A549 (cell line): ENCODE results near the gene GABBR2. TPM values are rescaled to one million over a fixed set of nuclear protein-coding genes. Genes with fewer than 3 reads are reported as not detected.

Experiments used
- ATAC-seq, 2 experiments: fragments of 200-7000 bp in 1 of 2; fragments of >200 bp in 1 of 2; cut with Nextera tagmentation in 1 of 2; cut with Tn5 transposase in 1 of 2; 3 replicates each; pipeline versions ENCODE4 v1.8.0 to v1.9.1; 2018 to 2020; ENCODE audit warnings: mild to moderate bottlenecking in 1 of 2, moderate library complexity in 1 of 2
- CTCF ChIA-PET: fragments of 300-600 bp; sonication (Branson Sonifier 250); formaldehyde crosslinking; extraction: SDS; loops from one replicate; lab custom pipeline; 2021; ENCODE audit warnings: antibody characterized with exemption, inconsistent platforms; lab: Yijun Ruan, JAX
- POLR2A ChIA-PET: fragments of 350-600 bp; formaldehyde crosslinking; extraction: SDS; loops from one replicate; lab custom pipeline; 2021; ENCODE audit warnings: antibody characterized with exemption, inconsistent platforms; lab: Yijun Ruan, JAX
- DNase-seq, 2 experiments: peaks; one replicate each; pipeline versions ENCODE4 v3.0.0 to v3.0.0-alpha.2; 2011 to 2016; ENCODE audit warnings: low read depth in 1 of 2, low spot score in 1 of 2
- FAIRE-seq: peaks from 2 replicates; lab custom pipeline; 2011; peaks lifted over from hg19 to GRCh38; lab: Jason Lieb, UNC
- H3K27ac ChIP-seq, 2 experiments: fragments of >200 bp; sonication (Bioruptor Twin); formaldehyde crosslinking; 3 replicates each; pipeline ENCODE4 v1.5.1; 2016 to 2017
- H3K4me1 ChIP-seq: fragments of >200 bp; sonication (Bioruptor Twin); formaldehyde crosslinking; 3 replicates; pipeline ENCODE4 v1.6.1; 2016
- H3K4me2 ChIP-seq: fragments of >200 bp; sonication (Bioruptor Twin); formaldehyde crosslinking; 3 replicates; pipeline ENCODE4 v1.6.1; 2016
- H3K4me3 ChIP-seq: fragments of >200 bp; sonication (Bioruptor Twin); formaldehyde crosslinking; 3 replicates; pipeline ENCODE4 v1.5.1; 2016
- H3K9me3 ChIP-seq: fragments of >200 bp; sonication (Bioruptor Twin); formaldehyde crosslinking; 3 replicates; pipeline ENCODE4 v1.6.1; 2016
- BCL3 ChIP-seq: fragments of >200 bp; sonication (Bioruptor Twin); formaldehyde crosslinking; IDR thresholded peaks from 3 replicates; pipeline ENCODE4 v1.6.1; 2016
- BHLHE40 ChIP-seq: IDR thresholded peaks from 2 replicates; pipeline ENCODE4 v1.6.1; 2012; ENCODE audit warnings: low read depth, low read length, inconsistent platforms
- CHD2 ChIP-seq: fragments of 150-350 bp; IDR thresholded peaks from 2 replicates; pipeline ENCODE4 v1.6.1; 2014; ENCODE audit warnings: low read length; ENCODE audit not compliant: partially characterized antibody
- CHD4 ChIP-seq: fragments of 200-600 bp; sonication (generic); IDR thresholded peaks from 2 replicates; pipeline ENCODE4 v1.6.1; 2016; ENCODE audit warnings: antibody characterized with exemption, mild to moderate bottlenecking, borderline replicate concordance
- E2F6 ChIP-seq: IDR thresholded peaks from 2 replicates; pipeline ENCODE4 v1.6.1; 2012; ENCODE audit warnings: low read depth, borderline replicate concordance
- ELK1 ChIP-seq: fragments of 150-350 bp; IDR thresholded peaks from 2 replicates; pipeline ENCODE4 v1.6.1; 2014; ENCODE audit warnings: low read depth, mild to moderate bottlenecking, low read length
- EP300 ChIP-seq, 2 experiments: fragments of >200 bp; sonication (Bioruptor Twin); formaldehyde crosslinking; IDR thresholded peaks; 2 replicates in 1 of 2; 3 replicates in 1 of 2; pipeline ENCODE4 v1.6.1; 2016 to 2017
- FOSL2 ChIP-seq, 2 experiments: fragments of 450-650 bp in 1 of 2; fragments of >200 bp in 1 of 2; sonication (Bioruptor Twin) in 1 of 2; formaldehyde crosslinking; IDR thresholded peaks; 2 replicates each; pipeline versions ENCODE4 v1.5.0 to v1.6.1; 2016 to 2020; ENCODE audit warnings: mild to moderate bottlenecking in 1 of 2, moderate library complexity in 1 of 2
- GATA3 ChIP-seq: IDR thresholded peaks from 2 replicates; pipeline ENCODE4 v1.6.1; 2012; ENCODE audit warnings: borderline replicate concordance
- HDAC2 ChIP-seq: fragments of 200-600 bp; sonication (generic); IDR thresholded peaks from 2 replicates; pipeline ENCODE4 v1.6.1; 2016
- HMGXB4 ChIP-seq: fragments of 250-450 bp; sonication (Bioruptor Pico); IDR thresholded peaks from 2 replicates; pipeline ENCODE4 v1.5.0; 2021; ENCODE audit warnings: mild to moderate bottlenecking, moderate library complexity, borderline replicate concordance
- HOXA7 ChIP-seq: fragments of 250-450 bp; sonication (Bioruptor Pico); IDR thresholded peaks from 2 replicates; pipeline ENCODE4 v1.5.0; 2020; ENCODE audit warnings: mild to moderate bottlenecking, moderate library complexity
- HOXB13 ChIP-seq: fragments of 250-450 bp; sonication (Bioruptor Pico); IDR thresholded peaks from 2 replicates; pipeline ENCODE4 v1.5.0; 2020; ENCODE audit warnings: low read depth, mild to moderate bottlenecking, moderate library complexity
- HOXB5 ChIP-seq: fragments of 250-450 bp; sonication (Bioruptor Pico); IDR thresholded peaks from 2 replicates; pipeline ENCODE4 v1.5.0; 2020; ENCODE audit warnings: mild to moderate bottlenecking, moderate library complexity
- JUN ChIP-seq, 2 experiments: fragments of >200 bp; sonication (Bioruptor Twin); formaldehyde crosslinking; IDR thresholded peaks; 2 replicates in 1 of 2; 3 replicates in 1 of 2; pipeline ENCODE4 v1.6.1; 2016 to 2017
- KDM1A ChIP-seq: fragments of 200-600 bp; sonication (generic); IDR thresholded peaks from 2 replicates; pipeline ENCODE4 v1.6.1; 2016; ENCODE audit warnings: low read depth, mild to moderate bottlenecking
- MAX ChIP-seq: IDR thresholded peaks from 2 replicates; pipeline ENCODE4 v1.6.1; 2012
- NFE2L2 ChIP-seq: fragments of 150-350 bp; conservative IDR thresholded peaks from 2 replicates; pipeline ENCODE4 v1.6.1; 2014; ENCODE audit warnings: low read length
- NR3C1 ChIP-seq: fragments of >200 bp; sonication (Bioruptor Twin); formaldehyde crosslinking; IDR thresholded peaks from 3 replicates; pipeline ENCODE4 v1.6.1; 2017
- PHF8 ChIP-seq: fragments of 200-600 bp; sonication (generic); IDR thresholded peaks from 2 replicates; pipeline ENCODE4 v1.6.1; 2016; ENCODE audit warnings: low read depth, mild to moderate bottlenecking, antibody characterized with exemption, moderate library complexity, borderline replicate concordance
- POLR2A ChIP-seq: IDR thresholded peaks from 2 replicates; pipeline ENCODE4 v1.6.1; 2012; ENCODE audit warnings: mild to moderate bottlenecking, low read length
- POLR2AphosphoS2 ChIP-seq: conservative IDR thresholded peaks from 2 replicates; pipeline ENCODE4 v1.6.1; 2012; ENCODE audit warnings: low read length, improper control_type of control experiment, inconsistent platforms
- RARB ChIP-seq: fragments of 250-450 bp; sonication (Bioruptor Pico); IDR thresholded peaks from 2 replicates; pipeline ENCODE4 v1.8.0; 2021; ENCODE audit warnings: mild to moderate bottlenecking, moderate library complexity
- RCOR1 ChIP-seq: fragments of 150-350 bp; IDR thresholded peaks from 2 replicates; pipeline ENCODE4 v1.6.1; 2014; ENCODE audit warnings: antibody characterized with exemption, low read length, low read depth
- RNF2 ChIP-seq: fragments of 200-600 bp; sonication (generic); IDR thresholded peaks from 2 replicates; pipeline ENCODE4 v1.6.1; 2016; ENCODE audit warnings: low read depth, mild to moderate bottlenecking, antibody characterized with exemption, moderate library complexity, borderline replicate concordance
- SMC3 ChIP-seq: fragments of >200 bp; sonication (Bioruptor Twin); formaldehyde crosslinking; IDR thresholded peaks from 3 replicates; pipeline ENCODE4 v1.6.1; 2018; ENCODE audit warnings: inconsistent platforms
- TFCP2L1 ChIP-seq: fragments of 250-450 bp; sonication (Bioruptor Pico); IDR thresholded peaks from 2 replicates; pipeline ENCODE4 v1.5.0; 2021; ENCODE audit warnings: mild to moderate bottlenecking
- USF2 ChIP-seq: fragments of 450-650 bp; IDR thresholded peaks from 2 replicates; pipeline ENCODE4 v1.6.1; 2014; ENCODE audit warnings: antibody characterized with exemption
- WGBS: methylation state at CpG from one replicate; pipeline ENCODE4 v1.1.6; 2017; ENCODE audit errors: missing lambda C conversion rate; 5-methylcytosine and 5-hydroxymethylcytosine counted together
- polyA plus RNA-seq, 4 experiments: library from polyadenylated mRNA; depleted of rRNA in 3 of 4; stranded (reverse); fragments of >200 nt; fragmentation: RNase III in 1 of 4; extraction: RNeasy Plus Mini Kit Qiagen cat#74134 plus additional on column Dnase treatment in 1 of 4; gene quantifications; 2 replicates in 3 of 4; 3 replicates in 1 of 4; pipeline ENCODE4 v1.2.3, GENCODE V29; 2011 to 2017

Gene GABBR2
- polyA plus RNA-seq, 2 of the 4 experiments (the other 2 are of a cell fraction), result 0.08 to 0.57 TPM

GRCh38 chr9:98503867-98504266, 204.9 kb downstream of the GABBR2 start:
- POLR2A ChIA-PET, result no interaction called here
- Histone ChIP-seq H3K9me3 (no peaks in the 10 kb centered on the region), H3K4me3 (no peak overlapping the region), H3K4me2 (no peak overlapping the region), H3K4me1 (no peaks in the 10 kb centered on the region), H3K27ac (no peak overlapping the region)
- ATAC-seq (no peak), FAIRE-seq (no peak), DNase-seq (no peak)
- no peak for TF ChIP-seq BCL3
- TF ChIP-seq MAX, result no peak
- TF ChIP-seq BHLHE40, result no peak
- TF ChIP-seq NFE2L2, result no peak
- TF ChIP-seq PHF8, result no peak
- no peak for TF ChIP-seq TFCP2L1
- no peak for TF ChIP-seq CHD4
- TF ChIP-seq RARB, result no peak
- no peak for TF ChIP-seq RNF2
- WGBS, result 9% methylated on average over 2 of the region's 2 CpGs
- CTCF ChIA-PET, result interaction anchor here (0.7 to 1.9 kb wide), 3 partner anchors 9 to 202 kb away, joined by 3 to 4 read pairs (median 4); no protein-coding TSS in a partner anchor

GRCh38 chr9:98502976-98503325, 205.8 kb downstream of the GABBR2 start:
- 46% methylated on average over 5 of the region's 5 CpGs for WGBS
- POLR2A ChIA-PET, result no interaction called here
- H3K4me3 ChIP-seq, result no peak overlapping the region
- peak in 1 of 2 experiments; percentile 10 for DNase-seq
- no peak overlapping the region for H3K4me2 ChIP-seq
- CTCF ChIA-PET, result interaction anchor here (1.3 kb wide), 1 partner anchor 20 kb away, joined by 3 read pairs; no protein-coding TSS in a partner anchor
- no peaks in the 10 kb centered on the region for H3K4me1 ChIP-seq
- ATAC-seq, result peak; percentile 32 to 38; a peak in 2 of 6 replicates
- H3K27ac ChIP-seq, result 0 out of 6 replicates have a peak overlapping the region, but pooled peaks of 1 of the 2 experiments have one; percentile 9
- no peak for FAIRE-seq
- no peaks in the 10 kb centered on the region for H3K9me3 ChIP-seq
- no peak for TF ChIP-seq HDAC2
- no peak for TF ChIP-seq GATA3
- TF ChIP-seq POLR2A, result no peak
- TF ChIP-seq HOXB5 (CRISPR knock-in tag), result no peak
- TF ChIP-seq BCL3, result no peak
- TF ChIP-seq RNF2, result no peak
- no peak for TF ChIP-seq ELK1
- no peak for TF ChIP-seq USF2

GRCh38 chr9:98502311-98502975, 206.3 kb downstream of the GABBR2 start:
- ATAC-seq (peak; percentile 42 to 47; a peak in 3 of 6 replicates), FAIRE-seq (no peak), DNase-seq (no peak)
- no peaks in the 10 kb centered on the region for H3K4me1 ChIP-seq
- no peaks in the 10 kb centered on the region for H3K9me3 ChIP-seq
- ChIA-PET POLR2A (no interaction called here), CTCF (interaction anchor here (1.3 kb wide), 1 partner anchor 21 kb away, joined by 3 read pairs; no protein-coding TSS in a partner anchor)
- H3K27ac ChIP-seq, result peak overlapping the region in 1 of 2 experiments; percentile 22; a peak in 1 of 6 replicates
- no peak overlapping the region for H3K4me2 ChIP-seq
- no peak for TF ChIP-seq GATA3
- no peak for TF ChIP-seq JUN (IDR thresholded peaks at IDR 0.05)
- TF ChIP-seq KDM1A, result no peak
- no peak for TF ChIP-seq HOXA7 (CRISPR knock-in tag)
- no peak for TF ChIP-seq EP300 (IDR thresholded peaks at IDR 0.05)
- TF ChIP-seq POLR2AphosphoS2, result no peak
- no peak for TF ChIP-seq TFCP2L1
- TF ChIP-seq HDAC2, result no peak
- TF ChIP-seq HMGXB4 (CRISPR knock-in tag), result no peak
- no peak for TF ChIP-seq NR3C1
- TF ChIP-seq HOXB13 (CRISPR knock-in tag), result no peak
- TF ChIP-seq HOXB5 (CRISPR knock-in tag), result no peak
- TF ChIP-seq SMC3, result no peak
- no peak for TF ChIP-seq E2F6
- no peak for TF ChIP-seq FOSL2 (IDR thresholded peaks at IDR 0.05)
- no peak for TF ChIP-seq FOSL2 (CRISPR knock-in tag; IDR thresholded peaks at IDR 0.05)
- TF ChIP-seq RCOR1, result no peak
- no peak for TF ChIP-seq CHD2
- H3K4me3 ChIP-seq, result no peak overlapping the region
- 73% methylated on average over 6 of the region's 6 CpGs for WGBS
